GM12872 (cell line): ENCODE results near the gene SURF2.
A peak's percentile ranks its signal among the peaks of the same experiment; 100 is the strongest.

Experiments used
- CTCF ChIP-seq: IDR thresholded peaks from 3 replicates; pipeline ENCODE4 v1.5.1; 2011; ENCODE audit warnings: low read depth, mild to moderate bottlenecking, low read length, moderate library complexity; ENCODE audit not compliant: insufficient read depth

SURF2 gene

GRCh38 chr9:133352635-133353340 lies 3.6 kb upstream of the SURF2 start:
- TF ChIP-seq CTCF: no peak

GRCh38 chr9:133353548-133353947 lies 2.8 kb upstream of the SURF2 start:
- no peak for TF ChIP-seq CTCF

GRCh38 chr9:133354766-133355165 lies 1.6 kb upstream of the SURF2 start:
- TF ChIP-seq CTCF: no peak

- TF ChIP-seq CTCF: no peak
Observed at GRCh38 chr9:133355881-133356357, 431 bp upstream of the SURF2 start.

GRCh38 chr9:133357656-133358055 lies 1.3 kb downstream of the SURF2 start:
- TF ChIP-seq CTCF: no peak

GRCh38 chr9:133359399-133360175 lies 3.2 kb downstream of the SURF2 start:
- TF ChIP-seq CTCF: peak; percentile 18; the same call in 1 of the 3 replicates
